Activated T-helper 2 cell treated with anti-CD3 and anti-CD28 coated beads, Interferon-gamma antibody, Interleukin-2, Interleukin-4, amounts not matched to agents 10 μg/mL and 5 μg/mL and 100 μg/mL, durations not matched to agents 14 hours and 24 hours and 36 hours (primary cell): Measurements from ENCODE around the gene NPPB. TPM values are rescaled to one million over a fixed set of nuclear protein-coding genes. Genes with fewer than 3 reads are reported as not detected.

ENCODE experiments used
- DNase-seq: peaks from one replicate; pipeline ENCODE4 v3.0.0; 2021; ENCODE audit warnings: low spot score
- H3K27ac Mint-ChIP-seq: one replicate; pipeline ENCODE4 v1.8.0; 2021; ENCODE audit warnings: mixed read lengths
- H3K27me3 Mint-ChIP-seq: one replicate; pipeline ENCODE4 v1.8.0; 2021; ENCODE audit warnings: low read depth, mixed read lengths
- H3K36me3 Mint-ChIP-seq: one replicate; pipeline ENCODE4 v1.8.0; 2021; ENCODE audit warnings: low read depth, mixed read lengths
- H3K4me1 Mint-ChIP-seq: one replicate; pipeline ENCODE4 v1.8.0; 2021; ENCODE audit warnings: low read depth, mixed read lengths
- H3K4me3 Mint-ChIP-seq: one replicate; pipeline ENCODE4 v1.8.0; 2021; ENCODE audit warnings: low read depth, mild to moderate bottlenecking, moderate library complexity, mixed read lengths
- H3K9me3 Mint-ChIP-seq: one replicate; pipeline ENCODE4 v1.8.0; 2021; ENCODE audit warnings: mixed read lengths
- intact Hi-C: fragments of 100-400 bp; cut with micrococcal nuclease; formaldehyde crosslinking; loops from one replicate; pipeline ENCODE4 v1.15.1; 2023
- total RNA-seq: library from RNA; stranded (reverse); gene quantifications from 2 replicates; pipeline ENCODE4 v1.2.3, GENCODE V29; 2022

Gene NPPB
- total RNA-seq, 1 donor from 2014 or later = not detected

DNA sequence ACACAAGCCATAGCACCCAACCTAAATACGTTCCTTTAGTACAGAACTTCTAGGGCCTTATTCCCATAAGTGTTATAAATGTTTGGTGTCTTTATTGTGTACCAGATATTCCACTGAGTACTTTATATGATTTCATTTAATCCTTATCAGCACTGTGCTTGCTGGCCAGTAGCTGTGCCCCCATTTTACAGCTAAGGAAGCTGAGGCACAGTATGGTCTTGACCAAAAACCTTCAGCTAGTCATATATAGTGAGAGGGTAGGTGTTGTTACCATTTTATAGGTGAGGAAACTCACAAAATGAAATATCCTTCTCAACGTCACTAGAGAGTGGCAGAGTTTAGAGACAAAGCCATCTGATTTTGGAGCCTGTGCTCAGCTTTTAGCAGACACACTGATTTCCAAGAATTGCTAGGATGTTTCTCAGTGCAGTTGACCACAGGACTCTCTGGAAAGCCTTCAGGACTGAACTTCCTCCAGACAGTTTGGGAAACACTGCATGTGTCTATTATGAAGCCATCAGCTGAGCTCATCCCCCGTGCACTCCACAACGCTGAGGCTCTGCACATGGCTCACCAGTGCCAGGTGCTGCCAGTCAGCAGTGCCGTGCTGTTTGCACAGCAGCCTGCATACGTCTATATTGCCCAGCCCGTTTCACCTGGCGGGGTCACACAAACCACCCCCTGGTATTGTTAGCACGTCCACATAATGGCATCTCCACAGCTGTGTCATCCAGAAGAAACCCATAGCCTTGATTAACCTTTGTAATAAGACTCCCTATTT lies 26.6 kb downstream of the NPPB start:
- Mint-ChIP-seq H3K27ac (no peak overlapping the region), H3K4me1 (no peaks in the 10 kb centered on the region), H3K4me3 (no peak overlapping the region), H3K27me3 (no peaks in the 10 kb centered on the region), H3K9me3 (no peaks in the 10 kb centered on the region), H3K36me3 (peaks cover 45% of the 10 kb centered on the region)
- DNase-seq = no peak
- intact Hi-C loops = no loop called here

DNA sequence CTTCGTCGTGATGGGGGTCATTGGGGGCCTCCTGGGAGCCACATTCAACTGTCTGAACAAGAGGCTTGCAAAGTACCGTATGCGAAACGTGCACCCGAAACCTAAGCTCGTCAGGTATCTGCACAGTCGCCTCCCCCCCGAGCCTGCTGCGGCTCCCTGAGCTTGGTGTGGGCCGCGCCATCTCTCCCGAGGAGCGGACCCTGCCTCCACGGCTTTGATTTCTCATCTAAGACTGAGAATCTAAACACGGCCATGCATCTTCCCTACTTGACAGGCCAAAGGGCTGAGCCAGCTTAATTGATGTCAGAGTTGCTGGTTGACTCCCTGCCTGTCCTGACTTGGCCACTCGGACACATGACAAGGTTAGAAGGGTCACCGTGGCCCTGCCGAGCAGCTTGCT lies 30.2 kb downstream of the NPPB start:
- no peaks in the 10 kb centered on the region for H3K9me3 Mint-ChIP-seq
- no peak for DNase-seq
- H3K27ac Mint-ChIP-seq = no peak overlapping the region
- H3K4me3 Mint-ChIP-seq = no peak overlapping the region
- H3K36me3 Mint-ChIP-seq = peaks cover 30% of the 10 kb centered on the region
- no peaks in the 10 kb centered on the region for H3K4me1 Mint-ChIP-seq
- H3K27me3 Mint-ChIP-seq = no peaks in the 10 kb centered on the region
- intact Hi-C loops = no loop called here

DNA sequence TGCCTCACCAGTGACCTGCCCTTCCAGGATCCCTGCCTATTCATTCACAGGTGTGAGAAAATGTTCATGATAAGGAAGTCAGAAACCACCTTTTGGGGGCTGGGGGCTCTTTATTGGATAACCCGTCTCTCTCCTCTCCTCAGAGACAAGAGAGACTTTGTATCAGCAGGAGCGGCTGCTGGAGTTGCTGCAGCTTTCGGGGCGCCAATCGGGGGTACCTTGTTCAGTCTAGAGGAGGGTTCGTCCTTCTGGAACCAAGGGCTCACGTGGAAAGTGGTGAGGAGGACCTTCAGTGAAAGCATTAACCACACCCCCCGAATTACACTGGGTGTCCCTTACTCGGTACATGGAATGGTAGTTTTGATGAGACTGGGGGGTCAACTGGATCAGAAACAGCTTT lies 31.8 kb downstream of the NPPB start:
- H3K9me3 Mint-ChIP-seq = no peaks in the 10 kb centered on the region
- no peaks in the 10 kb centered on the region for H3K27me3 Mint-ChIP-seq
- intact Hi-C loops = no loop called here
- DNase-seq = no peak
- H3K27ac Mint-ChIP-seq = no peak overlapping the region
- H3K36me3 Mint-ChIP-seq = peaks cover 34% of the 10 kb centered on the region
- no peaks in the 10 kb centered on the region for H3K4me1 Mint-ChIP-seq
- H3K4me3 Mint-ChIP-seq = no peak overlapping the region

DNA sequence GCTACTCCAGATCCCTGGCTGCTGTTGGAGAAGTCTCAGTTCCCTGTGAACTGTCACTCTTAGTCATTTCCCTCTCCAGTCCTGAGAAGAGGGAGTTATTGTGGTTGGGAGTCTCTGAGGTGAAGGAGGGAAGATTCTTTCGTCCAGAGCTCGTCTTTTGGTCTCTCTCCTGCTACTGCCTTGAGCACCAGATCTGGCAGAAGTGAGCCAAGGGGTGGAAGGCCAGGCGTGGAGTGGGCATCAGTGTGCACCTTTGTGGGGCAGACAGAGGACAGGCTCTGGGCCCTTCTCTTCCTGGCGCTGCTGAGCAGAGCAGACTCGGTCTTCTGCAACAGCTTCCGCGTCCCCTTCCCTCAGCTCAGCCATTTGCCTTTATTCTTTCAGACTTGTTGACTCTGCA lies 33.6 kb downstream of the NPPB start:
- H3K36me3 Mint-ChIP-seq = peaks cover 41% of the 10 kb centered on the region
- H3K9me3 Mint-ChIP-seq = no peaks in the 10 kb centered on the region
- no peak for DNase-seq
- no peak overlapping the region for H3K27ac Mint-ChIP-seq
- H3K27me3 Mint-ChIP-seq = no peaks in the 10 kb centered on the region
- H3K4me3 Mint-ChIP-seq = no peak overlapping the region
- intact Hi-C loops = no loop called here
- H3K4me1 Mint-ChIP-seq = no peaks in the 10 kb centered on the region

DNA sequence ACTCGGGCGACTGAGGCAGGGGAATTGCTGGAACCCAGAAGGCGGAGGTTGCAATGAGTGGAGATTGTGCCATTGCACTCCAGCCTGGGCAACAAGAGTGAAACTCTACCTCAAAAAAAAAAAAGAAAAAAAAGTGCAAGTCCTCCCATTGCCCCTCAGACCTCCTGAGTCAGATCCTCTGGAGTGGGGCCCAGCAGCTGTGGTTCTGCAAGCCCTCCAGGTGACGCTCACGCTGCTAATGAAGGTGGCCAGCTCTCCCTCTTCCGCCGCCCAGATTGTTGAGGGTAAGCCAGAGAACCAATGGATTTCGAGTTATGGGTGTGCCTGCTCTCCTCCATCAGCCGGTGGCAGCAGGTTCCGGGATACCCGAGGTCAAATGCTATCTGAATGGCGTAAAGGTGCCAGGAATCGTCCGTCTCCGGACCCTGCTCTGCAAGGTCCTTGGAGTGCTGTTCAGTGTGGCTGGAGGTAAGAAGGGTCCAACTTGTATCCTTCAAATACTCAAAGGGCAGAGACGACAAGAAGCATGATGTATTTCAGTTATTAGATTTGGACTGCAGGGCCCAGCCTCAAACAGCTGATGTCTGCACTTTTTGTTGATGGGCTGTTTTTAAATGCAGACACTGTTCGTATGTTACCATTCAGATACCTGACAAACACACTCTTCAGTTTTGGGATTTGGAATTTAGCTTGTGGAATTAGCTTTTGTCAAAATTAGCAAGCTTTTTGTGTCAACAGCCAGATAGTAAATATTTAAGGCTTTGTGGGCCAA lies 35.2 kb downstream of the NPPB start:
- Mint-ChIP-seq H3K27ac (no peak overlapping the region), H3K27me3 (no peaks in the 10 kb centered on the region), H3K9me3 (no peaks in the 10 kb centered on the region), H3K4me1 (no peaks in the 10 kb centered on the region), H3K36me3 (peaks cover 44% of the 10 kb centered on the region), H3K4me3 (no peak overlapping the region)
- no peak for DNase-seq
- intact Hi-C loops = no loop called here

DNA sequence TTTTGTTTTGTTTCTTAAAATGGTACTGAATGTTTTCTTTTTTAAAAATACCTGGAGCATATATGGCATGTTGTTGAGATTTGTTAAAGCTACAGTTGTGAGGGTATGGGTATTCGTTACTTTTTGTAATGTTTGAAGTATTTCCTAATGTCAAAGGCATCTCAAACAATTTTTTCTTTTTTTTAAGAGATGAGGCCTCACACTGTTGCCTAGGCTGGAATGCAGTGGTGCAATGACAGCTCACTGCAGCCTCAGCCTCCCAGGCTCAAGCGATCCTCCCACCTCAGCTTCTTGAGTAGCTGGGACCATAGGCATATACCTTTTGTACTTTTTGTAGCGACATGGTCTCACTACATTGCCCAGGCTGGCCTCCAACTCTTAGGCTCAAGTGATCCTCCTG lies 36.7 kb downstream of the NPPB start:
- H3K27me3 Mint-ChIP-seq = no peaks in the 10 kb centered on the region

DNA sequence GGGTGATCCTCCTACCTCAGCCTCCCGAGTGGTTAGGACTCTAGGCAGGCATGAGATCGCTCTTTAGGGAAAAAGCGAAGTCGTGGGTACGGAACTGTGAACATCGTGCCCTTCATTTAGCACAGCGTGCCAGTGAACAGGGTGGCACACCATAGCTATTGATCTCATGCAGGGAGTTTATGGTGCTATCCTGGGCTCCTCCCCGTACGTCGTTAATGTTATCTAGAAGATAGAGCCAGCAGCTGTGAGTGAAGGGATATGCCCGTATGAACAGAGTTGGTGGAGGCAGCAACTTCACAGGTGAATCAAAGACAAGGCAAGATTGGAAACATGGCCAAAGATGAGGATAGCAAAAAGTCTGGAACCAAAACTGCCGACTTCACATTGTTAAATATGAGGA lies 41.6 kb downstream of the NPPB start:
- no peaks in the 10 kb centered on the region for H3K9me3 Mint-ChIP-seq
- no peak for DNase-seq
- peaks cover 2% of the 10 kb centered on the region for H3K4me1 Mint-ChIP-seq
- no peak overlapping the region for H3K4me3 Mint-ChIP-seq
- H3K36me3 Mint-ChIP-seq = peaks cover 52% of the 10 kb centered on the region
- intact Hi-C loops = no loop called here
- no peaks in the 10 kb centered on the region for H3K27me3 Mint-ChIP-seq
- no peak overlapping the region for H3K27ac Mint-ChIP-seq

More for the DNA sequence above, 36.7 kb downstream of the NPPB start:
- Mint-ChIP-seq H3K4me1 (no peaks in the 10 kb centered on the region), H3K9me3 (no peaks in the 10 kb centered on the region), H3K36me3 (peaks cover 41% of the 10 kb centered on the region), H3K4me3 (no peak overlapping the region), H3K27ac (no peak overlapping the region)
- intact Hi-C loops = no loop called here
- no peak for DNase-seq

DNA sequence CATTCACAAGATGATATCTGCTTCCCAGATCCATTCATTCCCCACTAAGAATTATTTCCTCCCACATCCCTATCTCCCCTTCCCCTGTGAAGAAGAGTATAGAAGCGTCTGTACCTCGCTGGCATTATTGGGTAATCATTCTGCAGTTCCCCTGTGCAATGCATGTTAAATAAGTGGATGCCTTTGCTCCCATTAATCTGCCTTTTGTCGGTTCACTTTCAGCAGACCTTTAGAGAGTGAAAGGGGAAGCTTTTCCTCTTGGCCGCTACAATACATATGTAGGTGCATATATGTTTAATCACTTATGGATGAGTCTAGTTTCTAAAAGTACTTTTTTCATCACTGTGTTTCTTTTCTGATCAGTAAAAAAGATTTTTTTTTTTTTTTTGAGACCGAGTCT lies 45.7 kb downstream of the NPPB start:
- no peak for DNase-seq
- intact Hi-C loops = no loop called here
- Mint-ChIP-seq H3K36me3 (peaks cover 58% of the 10 kb centered on the region), H3K27me3 (no peaks in the 10 kb centered on the region), H3K27ac (no peak overlapping the region), H3K4me1 (peaks cover 18% of the 10 kb centered on the region), H3K4me3 (no peak overlapping the region), H3K9me3 (no peaks in the 10 kb centered on the region)

Other genes with a start within 250 kb of the NPPB start
- 0.41 and 0.48 TPM in 2 replicates for gene FBXO2, start 204.5 kb downstream of the NPPB start, total RNA-seq
- 18.2 and 19.8 TPM in 2 replicates for gene FBXO44, start 204.1 kb downstream of the NPPB start, total RNA-seq
- gene FBXO6, start 194.7 kb downstream of the NPPB start, total RNA-seq = 13.5 and 13.8 TPM in 2 replicates
- 77.1 and 78.0 TPM in 2 replicates for gene MAD2L2, start 177.8 kb downstream of the NPPB start, total RNA-seq
- 0.07 TPM in 2 replicates for gene DRAXIN, start 167.2 kb downstream of the NPPB start, total RNA-seq
- gene AGTRAP, start 122.8 kb downstream of the NPPB start, total RNA-seq = 8.6 and 9.7 TPM in 2 replicates
- not detected in 2 replicates for gene C1orf167, start 96.8 kb downstream of the NPPB start, total RNA-seq
- 18.8 and 21.4 TPM in 2 replicates for gene MTHFR, start 53.0 kb downstream of the NPPB start, total RNA-seq
- 18.8 and 18.9 TPM in 2 replicates for gene CLCN6, start 52.8 kb downstream of the NPPB start, total RNA-seq
- gene NPPA, start 11.2 kb downstream of the NPPB start, total RNA-seq = not detected in 2 replicates
- gene KIAA2013, start 67.5 kb upstream of the NPPB start, total RNA-seq = 36.2 and 37.4 TPM in 2 replicates
- 39.4 and 44.0 TPM in 2 replicates for gene PLOD1, start 75.8 kb upstream of the NPPB start, total RNA-seq
- gene MFN2, start 121.5 kb upstream of the NPPB start, total RNA-seq = 67.9 and 69.5 TPM in 2 replicates
- 85.8 and 91.2 TPM in 2 replicates for gene MIIP, start 160.6 kb upstream of the NPPB start, total RNA-seq
- gene TNFRSF8, start 204.4 kb upstream of the NPPB start, total RNA-seq = 65.0 and 65.5 TPM in 2 replicates